Measurements from ENCODE around the gene CCDC141. TPM values are rescaled to one million over a fixed set of nuclear protein-coding genes. Genes with fewer than 3 reads are reported as not detected.

Gene CCDC141
- total RNA-seq, 1 experiment from 2014 or later: 11.5 TPM

DNA sequence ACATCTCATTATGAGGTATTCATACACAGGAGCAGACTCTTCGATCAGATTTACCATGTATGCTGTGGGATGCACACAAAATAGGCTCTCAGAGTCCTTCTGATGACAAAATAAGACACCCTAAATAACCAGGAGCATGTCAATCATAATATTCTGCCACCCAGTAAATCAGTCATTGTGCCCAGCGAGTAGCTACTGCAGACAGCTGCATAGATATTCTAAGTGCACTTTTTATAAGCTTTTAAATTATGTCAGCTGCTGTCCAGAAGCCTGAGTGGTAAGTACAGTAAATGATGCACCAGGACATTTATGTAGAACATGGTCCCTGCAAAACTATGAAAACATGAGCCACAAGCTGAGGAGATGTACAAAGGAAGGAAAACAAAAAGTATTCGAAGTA is 102.9 kb downstream of the CCDC141 start:
- intact Hi-C loops (cut with micrococcal nuclease; ENCODE audit: unreplicated experiment): no loop called here
- no peak overlapping the region for H3K4me3 Mint-ChIP-seq (ENCODE audit: unreplicated experiment)
- Histone ChIP-seq H3K4me1 (no peaks in the 10 kb centered on the region), H3K27me3 (replicated peaks; ENCODE audit: control insufficient read depth, insufficient read depth, low read length) (no peaks in the 10 kb centered on the region), H3K36me3 (ENCODE audit: control insufficient read depth, insufficient read depth, low read length) (no peaks in the 10 kb centered on the region), H3K4me3 (ENCODE audit: low read depth, low read length) (no peak overlapping the region), H3K9me3 (no peaks in the 10 kb centered on the region)
- TF ChIP-seq, protein P1, sequence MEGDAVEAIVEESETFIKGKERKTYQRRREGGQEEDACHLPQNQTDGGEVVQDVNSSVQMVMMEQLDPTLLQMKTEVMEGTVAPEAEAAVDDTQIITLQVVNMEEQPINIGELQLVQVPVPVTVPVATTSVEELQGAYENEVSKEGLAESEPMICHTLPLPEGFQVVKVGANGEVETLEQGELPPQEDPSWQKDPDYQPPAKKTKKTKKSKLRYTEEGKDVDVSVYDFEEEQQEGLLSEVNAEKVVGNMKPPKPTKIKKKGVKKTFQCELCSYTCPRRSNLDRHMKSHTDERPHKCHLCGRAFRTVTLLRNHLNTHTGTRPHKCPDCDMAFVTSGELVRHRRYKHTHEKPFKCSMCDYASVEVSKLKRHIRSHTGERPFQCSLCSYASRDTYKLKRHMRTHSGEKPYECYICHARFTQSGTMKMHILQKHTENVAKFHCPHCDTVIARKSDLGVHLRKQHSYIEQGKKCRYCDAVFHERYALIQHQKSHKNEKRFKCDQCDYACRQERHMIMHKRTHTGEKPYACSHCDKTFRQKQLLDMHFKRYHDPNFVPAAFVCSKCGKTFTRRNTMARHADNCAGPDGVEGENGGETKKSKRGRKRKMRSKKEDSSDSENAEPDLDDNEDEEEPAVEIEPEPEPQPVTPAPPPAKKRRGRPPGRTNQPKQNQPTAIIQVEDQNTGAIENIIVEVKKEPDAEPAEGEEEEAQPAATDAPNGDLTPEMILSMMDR (IDR thresholded peaks at IDR 0.05; ENCODE audit: insufficient read depth in 1 of 2, low read depth in 1 of 2, low read length in 1 of 2, severe bottlenecking in 1 of 2, unreplicated experiment in 1 of 2): no peak
- H3K36me3 Mint-ChIP-seq (ENCODE audit: insufficient read depth, unreplicated experiment): peaks cover 6% of the 10 kb centered on the region
- BruUV-seq (replicated peaks): no TSS peak
- no peaks in the 10 kb centered on the region for H3K4me1 Mint-ChIP-seq (ENCODE audit: low read depth, unreplicated experiment)
- DNase-seq: no peak
- ChIA-PET POLR2A (no interaction called here), CTCF (no interaction called here)
- H3K9me3 Mint-ChIP-seq (ENCODE audit: unreplicated experiment): peaks cover 10% of the 10 kb centered on the region
- no peaks in the 10 kb centered on the region for H3K27me3 Mint-ChIP-seq (ENCODE audit: insufficient read depth, unreplicated experiment)
- no peak overlapping the region for H3K27ac Mint-ChIP-seq (ENCODE audit: unreplicated experiment)

DNA sequence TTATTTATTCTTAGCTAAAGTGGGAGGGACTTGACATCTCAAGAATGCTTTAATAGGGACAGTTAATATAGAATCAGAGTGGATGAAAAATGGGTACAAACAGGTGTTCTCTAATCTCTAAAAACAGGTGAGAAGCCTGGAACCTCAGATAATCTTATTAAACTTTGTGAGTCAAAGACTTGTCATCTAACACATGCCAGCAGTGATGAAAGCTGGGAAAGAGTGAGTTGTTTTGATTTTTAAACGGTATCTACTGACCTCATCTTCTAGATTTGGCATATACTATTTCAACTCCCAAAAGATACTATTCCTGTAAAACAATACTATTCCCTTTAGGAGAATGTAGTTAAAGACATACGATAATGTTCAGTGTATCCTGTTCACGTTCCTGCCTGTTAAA is 103.4 kb downstream of the CCDC141 start:
- no peak overlapping the region for H3K27ac Mint-ChIP-seq (ENCODE audit: unreplicated experiment)
- ChIA-PET POLR2A (no interaction called here), CTCF (no interaction called here)
- intact Hi-C loops (cut with micrococcal nuclease; ENCODE audit: unreplicated experiment): no loop called here
- no peak for DNase-seq
- TF ChIP-seq, protein P1 (IDR thresholded peaks at IDR 0.05; ENCODE audit: insufficient read depth in 1 of 2, low read depth in 1 of 2, low read length in 1 of 2, severe bottlenecking in 1 of 2, unreplicated experiment in 1 of 2): no peak
- H3K4me3 Mint-ChIP-seq (ENCODE audit: unreplicated experiment): no peak overlapping the region
- no peak overlapping the region for H3K4me3 ChIP-seq (ENCODE audit: low read depth, low read length)
- H3K27me3 ChIP-seq (replicated peaks; ENCODE audit: control insufficient read depth, insufficient read depth, low read length): no peaks in the 10 kb centered on the region
- no peaks in the 10 kb centered on the region for H3K27me3 Mint-ChIP-seq (ENCODE audit: insufficient read depth, unreplicated experiment)
- no peaks in the 10 kb centered on the region for H3K4me1 Mint-ChIP-seq (ENCODE audit: low read depth, unreplicated experiment)
- H3K4me1 ChIP-seq: no peaks in the 10 kb centered on the region
- peaks cover 10% of the 10 kb centered on the region for H3K9me3 Mint-ChIP-seq (ENCODE audit: unreplicated experiment)
- no TSS peak for BruUV-seq (replicated peaks)
- H3K9me3 ChIP-seq: no peaks in the 10 kb centered on the region
- H3K36me3 ChIP-seq (ENCODE audit: control insufficient read depth, insufficient read depth, low read length): no peaks in the 10 kb centered on the region
- peaks cover 6% of the 10 kb centered on the region for H3K36me3 Mint-ChIP-seq (ENCODE audit: insufficient read depth, unreplicated experiment)

DNA sequence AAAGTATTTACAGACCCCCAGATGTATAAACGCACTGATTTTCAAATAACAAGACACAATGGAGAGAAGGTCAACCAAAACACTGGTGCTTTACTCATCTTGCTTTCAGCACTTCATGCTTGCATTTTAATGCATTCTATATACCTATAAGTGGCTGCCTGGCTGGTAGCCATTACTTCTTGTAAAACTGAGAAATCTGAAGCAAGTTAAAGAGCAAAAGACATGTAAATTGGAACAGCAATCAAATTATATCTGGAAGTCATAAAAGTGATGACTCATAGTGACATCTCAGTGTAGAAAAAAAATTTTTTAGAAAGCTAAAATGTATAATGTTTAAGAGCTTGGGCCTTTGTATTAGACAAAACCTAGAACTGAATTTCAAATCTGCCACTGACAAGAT is 106.2 kb downstream of the CCDC141 start:
- CTCF ChIA-PET: no interaction called here
- H3K36me3 ChIP-seq (ENCODE audit: control insufficient read depth, insufficient read depth, low read length): no peaks in the 10 kb centered on the region
- Mint-ChIP-seq H3K9me3 (ENCODE audit: unreplicated experiment) (peaks cover 10% of the 10 kb centered on the region), H3K36me3 (ENCODE audit: insufficient read depth, unreplicated experiment) (peaks cover 6% of the 10 kb centered on the region), H3K27ac (ENCODE audit: unreplicated experiment) (no peak overlapping the region), H3K4me1 (ENCODE audit: low read depth, unreplicated experiment) (no peaks in the 10 kb centered on the region), H3K27me3 (ENCODE audit: insufficient read depth, unreplicated experiment) (no peaks in the 10 kb centered on the region), H3K4me3 (ENCODE audit: unreplicated experiment) (no peak overlapping the region)
- POLR2A ChIA-PET: no interaction called here
- TF ChIP-seq, protein P1 (IDR thresholded peaks at IDR 0.05; ENCODE audit: insufficient read depth in 1 of 2, low read depth in 1 of 2, low read length in 1 of 2, severe bottlenecking in 1 of 2, unreplicated experiment in 1 of 2): no peak
- no peaks in the 10 kb centered on the region for H3K9me3 ChIP-seq
- no peak overlapping the region for H3K4me3 ChIP-seq (ENCODE audit: low read depth, low read length)
- no peaks in the 10 kb centered on the region for H3K4me1 ChIP-seq
- H3K27me3 ChIP-seq (replicated peaks; ENCODE audit: control insufficient read depth, insufficient read depth, low read length): no peaks in the 10 kb centered on the region
- no TSS peak for BruUV-seq (replicated peaks)
- no peak for DNase-seq
- intact Hi-C loops (cut with micrococcal nuclease; ENCODE audit: unreplicated experiment): no loop called here

All from Caco-2 (cell line).